ENCODE data around the gene GRK3.
"Not testable (repeated sequence)": the region's sequence is repeated elsewhere in the genome, so short reads cannot be mapped to it uniquely, and the experiment has no call there.

GRK3 gene

GRCh38 chr22:25572708-25573171, 8.3 kb downstream of the GRK3 start:
- DNase-seq (ENCODE audit: low spot score), result no peak

GRCh38 chr22:25573841-25574240, 9.4 kb downstream of the GRK3 start:
- no peak for DNase-seq (ENCODE audit: low spot score)

- DNase-seq (ENCODE audit: low spot score), result no peak
Observed at GRCh38 chr22:25574736-25575135, 10.3 kb downstream of the GRK3 start.

GRCh38 chr22:25575674-25576392, 11.4 kb downstream of the GRK3 start:
- not testable (repeated sequence) for DNase-seq (ENCODE audit: low spot score)

GRCh38 chr22:25581452-25581851, 17.0 kb downstream of the GRK3 start:
- DNase-seq (ENCODE audit: low spot score), result not testable (repeated sequence)

- peak; percentile 17 for DNase-seq (ENCODE audit: low spot score)
Observed at GRCh38 chr22:25582946-25583345, 18.5 kb downstream of the GRK3 start.

- DNase-seq (ENCODE audit: low spot score), result peak; percentile 21
Observed at GRCh38 chr22:25584993-25585392, 20.5 kb downstream of the GRK3 start.

- not testable (repeated sequence) for DNase-seq (ENCODE audit: low spot score)
Observed at GRCh38 chr22:25589664-25590063, 25.2 kb downstream of the GRK3 start.

- not testable (repeated sequence) for DNase-seq (ENCODE audit: low spot score)
Observed at GRCh38 chr22:25593323-25593722, 28.8 kb downstream of the GRK3 start.

- DNase-seq (ENCODE audit: low spot score), result no peak
Observed at GRCh38 chr22:25598609-25599008, 34.1 kb downstream of the GRK3 start.

GRCh38 chr22:25602445-25602844, 38.0 kb downstream of the GRK3 start:
- DNase-seq (ENCODE audit: low spot score), result no peak

GRCh38 chr22:25602916-25603315, 38.4 kb downstream of the GRK3 start:
- no peak for DNase-seq (ENCODE audit: low spot score)

- DNase-seq (ENCODE audit: low spot score), result not testable (repeated sequence)
Observed at GRCh38 chr22:25605146-25605545, 40.7 kb downstream of the GRK3 start.

GRCh38 chr22:25605565-25605964, 41.1 kb downstream of the GRK3 start:
- not testable (repeated sequence) for DNase-seq (ENCODE audit: low spot score)

- DNase-seq (ENCODE audit: low spot score), result not testable (repeated sequence)
Observed at GRCh38 chr22:25611284-25611683, 46.8 kb downstream of the GRK3 start.

- not testable (repeated sequence) for DNase-seq (ENCODE audit: low spot score)
Observed at GRCh38 chr22:25613131-25613530, 48.7 kb downstream of the GRK3 start.

- DNase-seq (ENCODE audit: low spot score), result not testable (repeated sequence)
Observed at GRCh38 chr22:25613558-25613957, 49.1 kb downstream of the GRK3 start.

GRCh38 chr22:25614791-25615190, 50.3 kb downstream of the GRK3 start:
- DNase-seq (ENCODE audit: low spot score), result not testable (repeated sequence)

- no peak for DNase-seq (ENCODE audit: low spot score)
Observed at GRCh38 chr22:25621986-25622385, 57.5 kb downstream of the GRK3 start.

GRCh38 chr22:25623310-25623734, 58.8 kb downstream of the GRK3 start:
- no peak for DNase-seq (ENCODE audit: low spot score)

- DNase-seq (ENCODE audit: low spot score), result no peak
Observed at GRCh38 chr22:25623851-25624250, 59.4 kb downstream of the GRK3 start.

GRCh38 chr22:25624476-25624875, 60.0 kb downstream of the GRK3 start:
- DNase-seq (ENCODE audit: low spot score), result no peak

GRCh38 chr22:25625747-25626623, 61.5 kb downstream of the GRK3 start:
- DNase-seq (ENCODE audit: low spot score), result not testable (repeated sequence)

Data from RKO (cell line).